ENCODE results near the gene NLRP4. TPM values are rescaled to one million over a fixed set of nuclear protein-coding genes. Genes with fewer than 3 reads are reported as not detected.

Gene NLRP4
- polyA plus RNA-seq, 1 donor (not counting 4 experiments of a cell fraction or from before 2014, with no cell fraction given) = not detected

GRCh38 chr19:55877211-55877610 is 40.9 kb downstream of the NLRP4 start:
- Histone ChIP-seq H3K4me2 (ENCODE audit: control insufficient read depth, extremely low read depth, insufficient read depth, low read depth, low read length) (no peak overlapping the region), H3K36me3 (ENCODE audit: control insufficient read depth in 2 of 2, extremely low read depth in 1 of 2, insufficient read depth in 2 of 2, low read length in 2 of 2) (no peaks in the 10 kb centered on the region), H2AFZ (ENCODE audit: control insufficient read depth, low read length) (no peak overlapping the region), H3K4me3 (ENCODE audit: control insufficient read depth in 2 of 3, extremely low read depth in 1 of 3, insufficient read depth in 2 of 3, low read depth in 1 of 3, low read length in 3 of 3) (no peak overlapping the region), H3K9me1 (ENCODE audit: control insufficient read depth, extremely low read depth, insufficient read depth, low read length) (no peaks in the 10 kb centered on the region), H4K20me1 (ENCODE audit: control insufficient read depth, extremely low read depth, insufficient read depth, low read length) (no peaks in the 10 kb centered on the region), H3K4me1 (ENCODE audit: control insufficient read depth, extremely low read depth, insufficient read depth, low read length) (no peaks in the 10 kb centered on the region), H3K9ac (ENCODE audit: control insufficient read depth, extremely low read depth, insufficient read depth, low read length) (no peak overlapping the region), H3K27me3 (ENCODE audit: control insufficient read depth, extremely low read depth, insufficient read depth, low read length) (no peaks in the 10 kb centered on the region), H3K27ac (ENCODE audit: control insufficient read depth, insufficient read depth, low read length) (no peak overlapping the region), H3K9me3 (ENCODE audit: control insufficient read depth, low read depth, low read length) (peaks cover 8% of the 10 kb centered on the region), H3K79me2 (ENCODE audit: control insufficient read depth, insufficient read depth, low read length) (no peaks in the 10 kb centered on the region)
- FAIRE-seq (no peak), DNase-seq (ENCODE audit: low read depth, low spot score) (no peak)
- dilution Hi-C loops (cut with MboI; ENCODE audit: extremely low pct_ligation_motif_present, low sequenced_read_pairs) = no loop called here
- TF ChIP-seq EZH2 (IDR thresholded peaks at IDR 0.05; ENCODE audit: low read length) = no peak
- TF ChIP-seq, protein P1, sequence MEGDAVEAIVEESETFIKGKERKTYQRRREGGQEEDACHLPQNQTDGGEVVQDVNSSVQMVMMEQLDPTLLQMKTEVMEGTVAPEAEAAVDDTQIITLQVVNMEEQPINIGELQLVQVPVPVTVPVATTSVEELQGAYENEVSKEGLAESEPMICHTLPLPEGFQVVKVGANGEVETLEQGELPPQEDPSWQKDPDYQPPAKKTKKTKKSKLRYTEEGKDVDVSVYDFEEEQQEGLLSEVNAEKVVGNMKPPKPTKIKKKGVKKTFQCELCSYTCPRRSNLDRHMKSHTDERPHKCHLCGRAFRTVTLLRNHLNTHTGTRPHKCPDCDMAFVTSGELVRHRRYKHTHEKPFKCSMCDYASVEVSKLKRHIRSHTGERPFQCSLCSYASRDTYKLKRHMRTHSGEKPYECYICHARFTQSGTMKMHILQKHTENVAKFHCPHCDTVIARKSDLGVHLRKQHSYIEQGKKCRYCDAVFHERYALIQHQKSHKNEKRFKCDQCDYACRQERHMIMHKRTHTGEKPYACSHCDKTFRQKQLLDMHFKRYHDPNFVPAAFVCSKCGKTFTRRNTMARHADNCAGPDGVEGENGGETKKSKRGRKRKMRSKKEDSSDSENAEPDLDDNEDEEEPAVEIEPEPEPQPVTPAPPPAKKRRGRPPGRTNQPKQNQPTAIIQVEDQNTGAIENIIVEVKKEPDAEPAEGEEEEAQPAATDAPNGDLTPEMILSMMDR (optimal IDR thresholded peaks at IDR 0.05 in 1 of 3, IDR thresholded peaks at IDR 0.05 in 1 of 3, conservative IDR thresholded peaks at IDR 0.05 in 1 of 3; ENCODE audit: extremely low read depth in 1 of 3, insufficient read depth in 2 of 3, low read length in 3 of 3) = no peak

DNA sequence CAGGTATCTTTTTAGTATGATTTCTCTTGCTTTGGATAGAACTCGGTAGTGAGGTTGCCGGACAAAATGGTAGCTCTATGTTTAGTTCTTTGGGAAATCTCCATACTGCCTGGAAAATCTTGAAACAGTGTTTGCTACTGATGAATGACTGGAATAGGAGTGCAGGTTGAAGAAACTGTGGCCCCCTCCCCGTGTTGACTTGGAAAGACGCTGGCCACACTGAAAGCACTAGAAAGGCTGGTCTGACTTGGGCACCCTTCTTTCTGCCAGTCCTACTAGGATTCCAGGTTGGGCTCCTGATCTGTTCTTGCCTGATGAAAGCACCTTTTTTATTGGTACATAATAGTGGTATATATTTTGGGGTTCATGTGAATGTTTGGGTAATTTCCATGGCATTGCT is 46.3 kb downstream of the NLRP4 start:
- Histone ChIP-seq H3K4me1 (ENCODE audit: control insufficient read depth, extremely low read depth, insufficient read depth, low read length) (no peaks in the 10 kb centered on the region), H3K79me2 (ENCODE audit: control insufficient read depth, insufficient read depth, low read length) (no peaks in the 10 kb centered on the region), H3K27ac (ENCODE audit: control insufficient read depth, insufficient read depth, low read length) (no peak overlapping the region), H3K9ac (ENCODE audit: control insufficient read depth, extremely low read depth, insufficient read depth, low read length) (no peak overlapping the region), H3K9me1 (ENCODE audit: control insufficient read depth, extremely low read depth, insufficient read depth, low read length) (no peaks in the 10 kb centered on the region), H3K36me3 (ENCODE audit: control insufficient read depth in 2 of 2, extremely low read depth in 1 of 2, insufficient read depth in 2 of 2, low read length in 2 of 2) (no peaks in the 10 kb centered on the region), H3K4me2 (ENCODE audit: control insufficient read depth, extremely low read depth, insufficient read depth, low read depth, low read length) (no peak overlapping the region), H3K27me3 (ENCODE audit: control insufficient read depth, extremely low read depth, insufficient read depth, low read length) (no peaks in the 10 kb centered on the region), H2AFZ (ENCODE audit: control insufficient read depth, low read length) (no peak overlapping the region), H3K4me3 (ENCODE audit: control insufficient read depth in 2 of 3, extremely low read depth in 1 of 3, insufficient read depth in 2 of 3, low read depth in 1 of 3, low read length in 3 of 3) (no peak overlapping the region), H3K9me3 (ENCODE audit: control insufficient read depth, low read depth, low read length) (peaks cover 5% of the 10 kb centered on the region), H4K20me1 (ENCODE audit: control insufficient read depth, extremely low read depth, insufficient read depth, low read length) (no peaks in the 10 kb centered on the region)
- dilution Hi-C loops (cut with MboI; ENCODE audit: extremely low pct_ligation_motif_present, low sequenced_read_pairs) = no loop called here
- no peak for DNase-seq (ENCODE audit: low read depth, low spot score)
- TF ChIP-seq, protein P1 (optimal IDR thresholded peaks at IDR 0.05 in 1 of 3, IDR thresholded peaks at IDR 0.05 in 1 of 3, conservative IDR thresholded peaks at IDR 0.05 in 1 of 3; ENCODE audit: extremely low read depth in 1 of 3, insufficient read depth in 2 of 3, low read length in 3 of 3) = no peak
- no peak for TF ChIP-seq EZH2 (IDR thresholded peaks at IDR 0.05; ENCODE audit: low read length)
- no peak for FAIRE-seq

All from keratinocyte (primary cell).